ENCODE data around the gene WNK3.

The WNK3 gene

GRCh38 chrX:54171527-54172250 lies 186.2 kb downstream of the WNK3 start:
- no peak overlapping the region for H3K4me3 Mint-ChIP-seq
- no peak overlapping the region for H3K27ac Mint-ChIP-seq
- DNase-seq (ENCODE audit: low spot score) = no peak
- H3K9me3 Mint-ChIP-seq = no peaks in the 10 kb centered on the region
- peaks cover 12% of the 10 kb centered on the region for H3K36me3 Mint-ChIP-seq (ENCODE audit: low read depth)
- H3K4me1 Mint-ChIP-seq (ENCODE audit: low read depth) = peaks cover 1% of the 10 kb centered on the region
- no peaks in the 10 kb centered on the region for H3K27me3 Mint-ChIP-seq (ENCODE audit: low read depth)

GRCh38 chrX:54171091-54171490 lies 186.8 kb downstream of the WNK3 start:
- H3K27ac Mint-ChIP-seq = no peak overlapping the region
- DNase-seq (ENCODE audit: low spot score) = no peak
- no peaks in the 10 kb centered on the region for H3K9me3 Mint-ChIP-seq
- no peaks in the 10 kb centered on the region for H3K4me1 Mint-ChIP-seq (ENCODE audit: low read depth)
- peaks cover 11% of the 10 kb centered on the region for H3K36me3 Mint-ChIP-seq (ENCODE audit: low read depth)
- H3K4me3 Mint-ChIP-seq = no peak overlapping the region
- H3K27me3 Mint-ChIP-seq (ENCODE audit: low read depth) = no peaks in the 10 kb centered on the region

GRCh38 chrX:54166915-54167314 lies 190.9 kb downstream of the WNK3 start:
- no peak for DNase-seq (ENCODE audit: low spot score)
- H3K27me3 Mint-ChIP-seq (ENCODE audit: low read depth) = no peaks in the 10 kb centered on the region
- no peak overlapping the region for H3K27ac Mint-ChIP-seq
- no peaks in the 10 kb centered on the region for H3K4me1 Mint-ChIP-seq (ENCODE audit: low read depth)
- H3K4me3 Mint-ChIP-seq = no peak overlapping the region
- H3K9me3 Mint-ChIP-seq = no peaks in the 10 kb centered on the region
- no peaks in the 10 kb centered on the region for H3K36me3 Mint-ChIP-seq (ENCODE audit: low read depth)

- no peak for DNase-seq (ENCODE audit: low spot score)
- Mint-ChIP-seq H3K36me3 (ENCODE audit: low read depth) (peaks cover 11% of the 10 kb centered on the region), H3K27me3 (ENCODE audit: low read depth) (no peaks in the 10 kb centered on the region), H3K4me3 (no peak overlapping the region), H3K9me3 (no peaks in the 10 kb centered on the region), H3K27ac (no peak overlapping the region), H3K4me1 (ENCODE audit: low read depth) (no peaks in the 10 kb centered on the region)
Observed at GRCh38 chrX:54157561-54157960, 200.3 kb downstream of the WNK3 start.

Data from T-helper 2 cell treated with Interferon-gamma antibody and Interleukin-4, amounts not matched to agents 5 μg/mL and 100 μg/mL, for 36 hours (primary cell).